Measurements from ENCODE around the gene B3GAT1. TPM values are rescaled to one million over a fixed set of nuclear protein-coding genes. Genes with fewer than 3 reads are reported as not detected.

Gene B3GAT1
- total and polyA plus RNA-seq, 2 experiments from 2014 or later: not detected

DNA sequence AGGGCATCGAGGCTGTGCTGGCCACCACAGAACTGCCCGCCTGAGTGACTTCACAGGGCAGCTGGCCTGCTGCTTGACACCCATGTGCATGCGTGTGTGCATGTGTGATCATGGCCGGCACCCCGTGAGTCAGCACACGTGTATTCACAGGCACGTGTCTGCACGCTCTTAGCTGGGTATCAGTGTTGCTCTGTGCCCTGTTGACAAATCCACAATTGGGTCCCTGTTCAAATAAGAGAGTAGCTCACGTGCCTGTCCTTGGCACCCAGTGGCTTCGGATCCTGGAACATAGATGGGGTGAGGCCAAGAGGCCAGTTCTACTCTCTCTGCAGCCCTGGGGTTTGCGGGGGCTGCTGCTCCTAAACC lies 14.0 kb downstream of the B3GAT1 start:
- no peak overlapping the region for H3K4me2 ChIP-seq (ENCODE audit: unreplicated experiment)
- no peaks in the 10 kb centered on the region for H3K36me3 ChIP-seq (ENCODE audit: low read depth)
- TF ChIP-seq EZH2phosphoT487 (IDR thresholded peaks at IDR 0.05; ENCODE audit: insufficient read depth, low read depth): no peak
- no peak for TF ChIP-seq EZH2 (IDR thresholded peaks at IDR 0.05; ENCODE audit: insufficient read depth, poor library complexity, severe bottlenecking)
- H3K27ac ChIP-seq: no peak overlapping the region
- in situ Hi-C loops (cut with MboI): no loop called here
- H3K9me2 ChIP-seq (ENCODE audit: insufficient read depth): no peaks in the 10 kb centered on the region
- H3K27me3 ChIP-seq (replicated peaks; ENCODE audit: insufficient read depth): no peaks in the 10 kb centered on the region
- H2AFZ ChIP-seq: no peak overlapping the region
- H3K9ac ChIP-seq: no peak overlapping the region
- H3K4me3 ChIP-seq: no peak overlapping the region
- no peaks in the 10 kb centered on the region for H3K79me2 ChIP-seq (ENCODE audit: insufficient read depth)
- no peak for DNase-seq
- H4K20me1 ChIP-seq (ENCODE audit: insufficient read depth): no peaks in the 10 kb centered on the region
- WGBS, 2 experiments (ENCODE audit: low coverage in 1 of 2, low lambda C conversion rate in 2 of 2, missing lambda C conversion rate in 2 of 2): 33 to 36% methylated on average over 9 to 11 of the region's 11 CpGs
- H3K4me1 ChIP-seq (ENCODE audit: insufficient read depth): no peaks in the 10 kb centered on the region
- H3K9me3 ChIP-seq (ENCODE audit: low read depth): no peaks in the 10 kb centered on the region
- no peaks in the 10 kb centered on the region for H3F3A ChIP-seq (ENCODE audit: insufficient read depth)

DNA sequence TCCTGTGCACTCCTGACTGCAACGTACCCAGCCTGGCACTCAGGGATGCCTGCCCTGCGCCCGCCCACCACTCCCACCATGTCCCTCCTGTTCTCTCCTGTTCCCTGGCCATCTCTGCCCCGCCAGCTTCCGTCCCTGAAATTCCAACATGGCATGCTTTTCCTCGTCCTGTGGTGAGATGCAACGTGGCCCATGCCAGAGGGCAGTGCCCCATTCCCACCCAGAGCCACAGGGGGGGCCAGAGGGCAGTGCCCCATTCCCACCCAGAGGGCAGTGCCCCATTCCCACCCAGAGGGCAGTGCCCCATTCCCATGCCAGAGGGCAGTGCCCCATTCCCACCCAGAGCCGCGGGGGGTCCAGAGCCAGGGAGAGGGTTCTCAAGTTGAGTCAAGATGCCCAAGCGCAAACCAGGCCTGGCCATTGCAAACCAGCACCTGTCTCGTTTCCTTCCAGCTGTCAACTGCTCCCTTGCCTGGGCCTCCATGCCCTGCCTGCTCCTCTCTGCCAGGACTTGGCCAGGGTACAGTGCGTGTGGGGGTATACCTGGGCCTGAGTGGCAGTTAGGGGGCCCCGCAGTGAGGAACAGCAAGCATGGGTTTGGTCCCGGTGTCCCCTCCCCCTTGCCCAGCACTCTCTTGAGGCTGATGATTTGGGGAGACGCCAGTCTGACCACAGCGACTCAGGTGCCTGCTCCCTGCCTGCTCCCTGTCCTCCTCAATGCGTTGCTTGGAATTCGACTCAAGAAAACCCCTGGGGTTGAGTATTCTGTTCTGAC lies 14.6 kb downstream of the B3GAT1 start:
- Histone ChIP-seq H4K20me1 (ENCODE audit: insufficient read depth) (no peaks in the 10 kb centered on the region), H3K4me1 (ENCODE audit: insufficient read depth) (no peaks in the 10 kb centered on the region), H3K36me3 (ENCODE audit: low read depth) (no peaks in the 10 kb centered on the region), H3K27ac (no peak overlapping the region), H3K79me2 (ENCODE audit: insufficient read depth) (no peaks in the 10 kb centered on the region), H3K9me3 (ENCODE audit: low read depth) (no peaks in the 10 kb centered on the region), H2AFZ (no peak overlapping the region), H3K4me2 (ENCODE audit: unreplicated experiment) (no peak overlapping the region), H3K9ac (no peak overlapping the region), H3K9me2 (ENCODE audit: insufficient read depth) (no peaks in the 10 kb centered on the region), H3K4me3 (no peak overlapping the region), H3F3A (ENCODE audit: insufficient read depth) (no peaks in the 10 kb centered on the region), H3K27me3 (replicated peaks; ENCODE audit: insufficient read depth) (no peaks in the 10 kb centered on the region)
- in situ Hi-C loops (cut with MboI): no loop called here
- DNase-seq: no peak
- WGBS, 2 experiments (ENCODE audit: low coverage in 1 of 2, low lambda C conversion rate in 2 of 2, missing lambda C conversion rate in 2 of 2): 49 to 50% methylated on average over 14 to 18 of the region's 18 CpGs
- no peak for TF ChIP-seq EZH2 (IDR thresholded peaks at IDR 0.05; ENCODE audit: insufficient read depth, poor library complexity, severe bottlenecking)
- TF ChIP-seq EZH2phosphoT487 (IDR thresholded peaks at IDR 0.05; ENCODE audit: insufficient read depth, low read depth): no peak

DNA sequence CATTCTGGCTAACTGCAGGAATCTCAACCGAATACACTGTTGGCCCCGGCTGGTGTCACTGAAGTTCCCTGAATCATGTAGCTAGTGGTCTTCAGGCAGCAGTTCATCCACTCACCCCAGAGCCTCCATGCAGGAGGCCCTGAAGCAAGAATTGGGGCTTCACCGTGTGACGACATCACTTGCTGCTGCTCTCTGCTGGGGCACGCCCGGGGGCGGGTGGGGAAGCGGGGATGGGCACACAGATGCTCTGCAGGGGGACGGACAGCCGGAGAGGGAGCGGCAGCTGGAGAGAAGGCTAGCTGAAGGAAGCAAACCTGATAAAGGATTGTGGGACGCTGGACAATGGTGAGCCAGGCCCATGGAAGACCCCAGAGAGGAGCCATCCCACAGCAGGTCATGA lies 17.0 kb downstream of the B3GAT1 start:
- in situ Hi-C loops (cut with MboI): no loop called here

DNA sequence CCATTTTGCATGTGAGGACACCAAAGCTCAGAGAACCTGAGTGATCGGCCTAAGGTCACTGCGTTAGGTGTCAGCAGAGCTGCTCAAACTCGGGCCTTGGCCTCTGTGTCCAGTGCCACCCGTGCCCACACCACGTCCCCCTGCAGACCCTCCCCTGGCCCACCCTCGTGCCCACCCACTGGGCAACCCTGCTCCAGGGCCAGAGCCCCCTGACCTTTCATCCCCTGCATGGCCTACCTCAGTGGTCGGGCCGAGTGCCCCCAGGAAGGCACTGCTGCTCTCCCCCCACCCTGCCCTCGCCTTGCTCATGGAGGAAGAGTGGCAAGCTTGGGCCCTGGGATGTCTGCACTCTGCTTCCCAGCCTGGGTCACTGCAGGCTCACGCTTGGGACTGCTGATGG lies 17.7 kb downstream of the B3GAT1 start:
- H3K4me2 ChIP-seq (ENCODE audit: unreplicated experiment): no peak overlapping the region
- no peaks in the 10 kb centered on the region for H3F3A ChIP-seq (ENCODE audit: insufficient read depth)
- no peak for DNase-seq
- TF ChIP-seq EZH2 (IDR thresholded peaks at IDR 0.05; ENCODE audit: insufficient read depth, poor library complexity, severe bottlenecking) (no peak), EZH2phosphoT487 (IDR thresholded peaks at IDR 0.05; ENCODE audit: insufficient read depth, low read depth) (no peak)
- 38 to 50% methylated on average over 10 of the region's 10 CpGs for WGBS, 2 experiments (ENCODE audit: low coverage in 1 of 2, low lambda C conversion rate in 2 of 2, missing lambda C conversion rate in 2 of 2)
- no peaks in the 10 kb centered on the region for H3K27me3 ChIP-seq (replicated peaks; ENCODE audit: insufficient read depth)
- H3K79me2 ChIP-seq (ENCODE audit: insufficient read depth): no peaks in the 10 kb centered on the region
- in situ Hi-C loops (cut with MboI): no loop called here
- H3K9me2 ChIP-seq (ENCODE audit: insufficient read depth): no peaks in the 10 kb centered on the region
- H2AFZ ChIP-seq: no peak overlapping the region
- H3K9ac ChIP-seq: no peak overlapping the region
- H3K4me1 ChIP-seq (ENCODE audit: insufficient read depth): no peaks in the 10 kb centered on the region
- H4K20me1 ChIP-seq (ENCODE audit: insufficient read depth): no peaks in the 10 kb centered on the region
- H3K36me3 ChIP-seq (ENCODE audit: low read depth): no peaks in the 10 kb centered on the region
- no peak overlapping the region for H3K27ac ChIP-seq
- H3K4me3 ChIP-seq: no peak overlapping the region
- no peaks in the 10 kb centered on the region for H3K9me3 ChIP-seq (ENCODE audit: low read depth)

More for the DNA sequence above, 17.0 kb downstream of the B3GAT1 start:
- Histone ChIP-seq H3K27me3 (replicated peaks; ENCODE audit: insufficient read depth) (no peaks in the 10 kb centered on the region), H2AFZ (no peak overlapping the region), H3K9me3 (ENCODE audit: low read depth) (no peaks in the 10 kb centered on the region), H3F3A (ENCODE audit: insufficient read depth) (no peaks in the 10 kb centered on the region), H3K4me3 (no peak overlapping the region), H4K20me1 (ENCODE audit: insufficient read depth) (no peaks in the 10 kb centered on the region), H3K79me2 (ENCODE audit: insufficient read depth) (no peaks in the 10 kb centered on the region), H3K9me2 (ENCODE audit: insufficient read depth) (no peaks in the 10 kb centered on the region), H3K4me2 (ENCODE audit: unreplicated experiment) (no peak overlapping the region), H3K27ac (no peak overlapping the region), H3K36me3 (ENCODE audit: low read depth) (no peaks in the 10 kb centered on the region), H3K4me1 (ENCODE audit: insufficient read depth) (no peaks in the 10 kb centered on the region), H3K9ac (no peak overlapping the region)
- DNase-seq: no peak
- no peak for TF ChIP-seq EZH2 (IDR thresholded peaks at IDR 0.05; ENCODE audit: insufficient read depth, poor library complexity, severe bottlenecking)
- no peak for TF ChIP-seq EZH2phosphoT487 (IDR thresholded peaks at IDR 0.05; ENCODE audit: insufficient read depth, low read depth)
- WGBS, 2 experiments (ENCODE audit: low coverage in 1 of 2, low lambda C conversion rate in 2 of 2, missing lambda C conversion rate in 2 of 2): 37 to 62% methylated on average over 8 to 12 of the region's 12 CpGs

Measured in GM23248 (cell line).